ENCODE results near the gene RIPOR2. TPM values are rescaled to one million over a fixed set of nuclear protein-coding genes. Genes with fewer than 3 reads are reported as not detected.

RIPOR2 gene
- total and polyA plus RNA-seq, 2 donors (not counting 3 experiments of a cell fraction or from before 2014, with no cell fraction given) = 0.10 TPM; not detected in 1

DNA sequence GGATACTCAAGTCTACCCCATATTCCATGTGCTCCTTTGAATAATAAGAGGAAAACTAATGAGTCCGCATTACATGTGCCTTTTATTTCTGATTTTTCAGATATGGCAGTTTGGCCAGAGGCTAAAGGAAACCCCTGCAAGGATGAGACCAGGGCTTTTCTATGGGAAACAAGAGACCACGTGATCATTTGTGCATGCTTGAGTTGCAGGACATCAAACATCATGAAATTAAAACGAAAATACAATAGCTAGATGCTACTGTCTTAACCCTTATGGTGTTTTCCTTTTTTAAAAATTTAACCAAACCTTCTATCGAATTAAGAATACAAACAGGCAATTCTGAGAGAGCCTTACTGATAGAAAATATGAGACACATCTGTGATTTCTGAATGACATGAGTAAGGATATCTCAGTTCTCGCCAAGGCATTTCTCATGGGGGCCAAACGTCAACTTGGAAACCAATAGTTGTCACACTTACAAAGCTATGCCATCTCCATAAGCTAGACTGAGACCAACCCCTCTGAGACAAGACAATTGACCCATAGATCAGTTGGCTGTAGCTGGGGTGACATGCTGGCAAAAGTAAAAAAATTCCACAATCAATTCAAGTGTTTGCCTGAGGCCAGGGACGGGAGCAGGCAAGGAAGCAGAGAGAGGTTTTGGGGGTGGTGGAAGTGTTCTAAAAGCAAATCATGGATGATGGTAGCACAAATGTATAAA lies 52.8 kb downstream of the RIPOR2 start:
- Histone ChIP-seq H2AFZ (ENCODE audit: low read depth, low read length) (no peak overlapping the region), H3K4me3 (replicated peaks in 1 of 3; ENCODE audit: insufficient read depth in 1 of 3, low read depth in 1 of 3, low read length in 3 of 3) (no peak overlapping the region), H3K9ac (replicated peaks; ENCODE audit: extremely low read depth, insufficient read depth, low read length) (no peak overlapping the region), H3K9me3 (replicated peaks; ENCODE audit: control insufficient read depth, insufficient read depth, low read length) (no peaks in the 10 kb centered on the region), H3K27ac (ENCODE audit: insufficient read depth, low read depth, low read length) (no peak overlapping the region), H3K36me3 (ENCODE audit: control insufficient read depth in 2 of 2, extremely low read depth in 1 of 2, insufficient read depth in 2 of 2, low read length in 2 of 2) (no peaks in the 10 kb centered on the region), H3K79me2 (ENCODE audit: control insufficient read depth, insufficient read depth, low read length) (no peaks in the 10 kb centered on the region), H3K4me2 (ENCODE audit: insufficient read depth, low read length) (no peak overlapping the region), H3K27me3 (ENCODE audit: control insufficient read depth in 2 of 2, insufficient read depth in 2 of 2, low read length in 2 of 2) (no peaks in the 10 kb centered on the region), H3K9me1 (replicated peaks; ENCODE audit: control insufficient read depth, extremely low read depth, insufficient read depth, low read length) (no peaks in the 10 kb centered on the region), H4K20me1 (replicated peaks; ENCODE audit: control insufficient read depth, extremely low read depth, insufficient read depth, low read length) (no peaks in the 10 kb centered on the region), H3K4me1 (ENCODE audit: control insufficient read depth, extremely low read depth, insufficient read depth, low read length) (no peaks in the 10 kb centered on the region)
- POLR2A ChIA-PET = no interaction called here
- no peak for DNase-seq (ENCODE audit: low read depth, low spot score)
- dilution Hi-C loops (cut with MboI; ENCODE audit: extremely low pct_ligation_motif_present, low sequenced_read_pairs) (no loop called here), intact Hi-C loops (cut with micrococcal nuclease) (no loop called here)
- BruUV-seq (replicated peaks) = no TSS peak
- CTCF ChIA-PET = interaction anchor here (0.7 to 1.4 kb wide), 3 partner anchors 11 to 464 kb away, joined by 3 read pairs; no protein-coding TSS in a partner anchor
- TF ChIP-seq CTCF (IDR thresholded peaks at IDR 0.05; ENCODE audit: extremely low read depth in 1 of 2, insufficient read depth in 1 of 2, low read depth in 1 of 2, low read length in 2 of 2) = no peak
- TF ChIP-seq JUN (IDR thresholded peaks at IDR 0.05; ENCODE audit: borderline replicate concordance, insufficient read depth, insufficient read length, low read depth) = no peak
- TF ChIP-seq MYC (IDR thresholded peaks at IDR 0.05; ENCODE audit: low read depth, low read length) = no peak
- no peak for TF ChIP-seq GATA2 (IDR thresholded peaks at IDR 0.05; ENCODE audit: insufficient read depth, insufficient read length, low read depth, low read length)
- no peak for TF ChIP-seq EZH2 (IDR thresholded peaks at IDR 0.05; ENCODE audit: borderline replicate concordance, low read depth, low read length, severe bottlenecking)
- TF ChIP-seq MAX (IDR thresholded peaks at IDR 0.05; ENCODE audit: insufficient read depth, insufficient read length) = no peak
- no peak for TF ChIP-seq POLR2AphosphoS5 (IDR thresholded peaks at IDR 0.05; ENCODE audit: insufficient read depth, low read depth, low read length)
- TF ChIP-seq FOS (IDR thresholded peaks at IDR 0.05; ENCODE audit: borderline replicate concordance, insufficient read depth, low read length) = no peak
- TF ChIP-seq POLR2A (IDR thresholded peaks at IDR 0.05; ENCODE audit: low read depth, low read length) = no peak
- no peak for FAIRE-seq

Data from endothelial cell of umbilical vein (primary cell).